Tibial nerve (tissue), 4 donors: ENCODE results near the gene SPECC1.

Experiments
- CTCF ChIP-seq, 5 experiments: fragments of 200-600 bp in 3 of 5; fragments of 450-650 bp in 2 of 5; sonication (generic) in 3 of 5; IDR thresholded peaks; one replicate each; pipeline ENCODE4 v1.5.1; 2016 to 2019; ENCODE audit warnings: antibody characterized with exemption in 5 of 5, mild to moderate bottlenecking in 3 of 5, moderate library complexity in 2 of 5
- EP300 ChIP-seq, 2 donors: sonication (generic); formaldehyde crosslinking; IDR thresholded peaks; one replicate each; pipeline ENCODE4 v1.6.1; 2017; ENCODE audit warnings: antibody characterized with exemption in 2 of 2, mild to moderate bottlenecking in 1 of 2
- POLR2A ChIP-seq, 2 donors: fragments of 450-650 bp; IDR thresholded peaks; one replicate each; pipeline ENCODE4 v1.6.1; 2017; ENCODE audit warnings: antibody characterized with exemption in 2 of 2, mild to moderate bottlenecking in 2 of 2, moderate library complexity in 2 of 2

GRCh38 chr17:20171741-20172365 is 162.7 kb downstream of the SPECC1 start:
- TF ChIP-seq POLR2A (IDR thresholded peaks at IDR 0.05) (no peak), CTCF (IDR thresholded peaks at IDR 0.05) (no peak), EP300 (IDR thresholded peaks at IDR 0.05) (no peak)
